Body of pancreas (tissue), 4 donors: ENCODE data around the gene ZFR2. TPM values are rescaled to one million over a fixed set of nuclear protein-coding genes. Genes with fewer than 3 reads are reported as not detected.

ENCODE experiments used
- ATAC-seq: fragments of 150-250 bp; one replicate; pipeline ENCODE4 v1.9.1; 2016
- DNase-seq, 4 donors: peaks; one replicate each; pipeline ENCODE4 v3.0.0-alpha.2; 2019
- H3K27ac ChIP-seq, 4 donors: fragments of 200-600 bp; sonication (generic); 1 replicate in 3 of 4; 2 replicates in 1 of 4; pipeline versions ENCODE4 v1.5.1 to v1.6.1; 2016 to 2019; ENCODE audit warnings: mild to moderate bottlenecking in 1 of 4, mixed read lengths in 1 of 4, moderate library complexity in 1 of 4
- H3K27me3 ChIP-seq, 2 donors: fragments of 200-600 bp; sonication (generic); one replicate each; pipeline ENCODE4 v1.6.0; 2016; ENCODE audit warnings: mild to moderate bottlenecking in 1 of 2
- H3K36me3 ChIP-seq, 2 donors: fragments of 200-600 bp; sonication (generic); replicated peaks in 1 of 2; 2 replicates each; pipeline ENCODE4 v1.5.1; 2016; ENCODE audit warnings: low read depth in 2 of 2; ENCODE audit not compliant: insufficient read depth in 1 of 2
- H3K4me1 ChIP-seq: fragments of 200-600 bp; sonication (generic); one replicate; pipeline ENCODE4 v1.6.0; 2016
- H3K4me3 ChIP-seq, 2 donors: fragments of 200-600 bp; sonication (generic); 1 replicate in 1 of 2; 2 replicates in 1 of 2; pipeline ENCODE4 v1.5.1; 2016 to 2019
- H3K9me3 ChIP-seq, 3 donors: fragments of 200-600 bp; sonication (generic); 1 replicate in 2 of 3; 2 replicates in 1 of 3; pipeline ENCODE4 v1.5.1; 2016
- POLR2A ChIP-seq, 3 donors: fragments of 450-650 bp; IDR thresholded peaks; one replicate each; pipeline ENCODE4 v1.6.1; 2016; ENCODE audit warnings: antibody characterized with exemption in 3 of 3, mild to moderate bottlenecking in 2 of 3
- WGBS, 2 donors: methylation state at CpG; one replicate each; pipeline ENCODE4 v1.1.5; 2017; 5-methylcytosine and 5-hydroxymethylcytosine counted together
- intact Hi-C: fragments of 100-400 bp; cut with DNase I; formaldehyde crosslinking; loops from one replicate; pipeline ENCODE4 v1.15.1; 2023
- total RNA-seq, 2 donors: library from RNA; depleted of rRNA; stranded (reverse); fragments of >200 nt; gene quantifications; one replicate each; pipeline ENCODE4 v1.1.0, GENCODE V29; 2016
- TF ChIP-seq, protein P1 (sequence below), 7 experiments: fragments of 450-650 bp in 4 of 7; fragments of 200-600 bp in 3 of 7; sonication (generic) in 3 of 7; IDR thresholded peaks; one replicate each; pipeline ENCODE4 v1.5.1; 2016 to 2019; ENCODE audit warnings: antibody characterized with exemption in 7 of 7

The ZFR2 gene
- total RNA-seq, 2 donors from 2014 or later, result not detected

DNA sequence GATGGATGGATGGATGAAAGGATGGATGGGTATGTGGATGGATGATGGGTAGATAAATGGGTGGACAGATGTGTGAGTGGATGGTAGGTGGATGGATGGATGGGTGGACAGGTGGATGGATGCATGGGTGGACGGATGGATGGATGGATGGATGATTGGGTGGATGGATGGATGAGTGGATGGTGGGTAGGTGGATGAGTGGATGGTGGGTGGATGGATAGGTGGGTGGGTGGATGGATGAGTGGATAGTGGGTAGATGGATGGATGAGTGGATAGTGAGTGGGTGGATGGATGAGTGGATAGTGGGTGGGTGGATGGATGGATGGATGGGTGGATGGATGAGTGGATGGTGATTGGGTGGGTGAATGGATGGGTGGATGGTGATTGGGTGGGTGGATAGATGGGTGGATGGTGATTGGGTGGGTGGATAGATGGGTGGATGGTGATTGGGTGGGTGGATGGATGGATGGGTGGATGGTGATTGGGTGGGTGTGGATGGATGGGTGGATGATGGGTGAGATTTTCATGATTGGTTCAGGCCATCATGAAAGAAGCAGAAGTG is 92.3 kb downstream of the ZFR2 start:
- Histone ChIP-seq H3K36me3 (no peaks in the 10 kb centered on the region), H3K9me3 (peaks cover 0 to 9% (median 2%) of the 10 kb centered on the region in 3 donors), H3K4me3 (no peak overlapping the region), H3K27me3 (no peaks in the 10 kb centered on the region), H3K27ac (no peak overlapping the region), H3K4me1 (no peaks in the 10 kb centered on the region)
- intact Hi-C loops, result no loop called here
- WGBS, 2 donors, result 77 to 88% methylated on average over 1 of the region's 1 CpG
- ATAC-seq (no peak), DNase-seq (no peak)
- TF ChIP-seq, protein P1, sequence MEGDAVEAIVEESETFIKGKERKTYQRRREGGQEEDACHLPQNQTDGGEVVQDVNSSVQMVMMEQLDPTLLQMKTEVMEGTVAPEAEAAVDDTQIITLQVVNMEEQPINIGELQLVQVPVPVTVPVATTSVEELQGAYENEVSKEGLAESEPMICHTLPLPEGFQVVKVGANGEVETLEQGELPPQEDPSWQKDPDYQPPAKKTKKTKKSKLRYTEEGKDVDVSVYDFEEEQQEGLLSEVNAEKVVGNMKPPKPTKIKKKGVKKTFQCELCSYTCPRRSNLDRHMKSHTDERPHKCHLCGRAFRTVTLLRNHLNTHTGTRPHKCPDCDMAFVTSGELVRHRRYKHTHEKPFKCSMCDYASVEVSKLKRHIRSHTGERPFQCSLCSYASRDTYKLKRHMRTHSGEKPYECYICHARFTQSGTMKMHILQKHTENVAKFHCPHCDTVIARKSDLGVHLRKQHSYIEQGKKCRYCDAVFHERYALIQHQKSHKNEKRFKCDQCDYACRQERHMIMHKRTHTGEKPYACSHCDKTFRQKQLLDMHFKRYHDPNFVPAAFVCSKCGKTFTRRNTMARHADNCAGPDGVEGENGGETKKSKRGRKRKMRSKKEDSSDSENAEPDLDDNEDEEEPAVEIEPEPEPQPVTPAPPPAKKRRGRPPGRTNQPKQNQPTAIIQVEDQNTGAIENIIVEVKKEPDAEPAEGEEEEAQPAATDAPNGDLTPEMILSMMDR (IDR thresholded peaks at IDR 0.05), result no peak
- TF ChIP-seq POLR2A (IDR thresholded peaks at IDR 0.05), result no peak

DNA sequence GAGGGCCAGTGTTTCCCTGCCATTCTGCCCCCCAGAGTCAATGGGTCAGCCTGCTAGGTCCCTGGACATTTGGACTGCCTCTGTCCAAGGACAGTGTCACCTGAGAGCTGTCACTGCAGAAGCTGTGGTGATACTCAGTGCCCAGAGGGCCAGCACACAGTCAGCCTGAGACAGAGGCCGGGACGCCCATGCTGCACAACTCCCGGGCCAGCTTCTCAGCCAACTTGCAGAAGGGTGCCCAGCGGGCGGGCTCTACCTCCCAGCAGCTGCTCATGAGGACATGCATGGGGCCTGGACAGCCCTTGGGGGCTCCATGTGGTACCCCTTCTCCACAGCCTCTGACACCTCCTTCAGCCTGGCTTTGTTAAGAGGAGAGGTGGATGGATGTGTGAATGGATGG is 93.0 kb downstream of the ZFR2 start:
- ATAC-seq, result no peak
- TF ChIP-seq, protein P1 (IDR thresholded peaks at IDR 0.05), result no peak
- no peak for TF ChIP-seq POLR2A (IDR thresholded peaks at IDR 0.05)
- 100% methylated on average over 4 of the region's 5 CpGs; no CpG with 5 or more reads in 1 of the 2 donors for WGBS, 2 donors
- Histone ChIP-seq H3K4me1 (no peaks in the 10 kb centered on the region), H3K27ac (no peak overlapping the region), H3K27me3 (no peaks in the 10 kb centered on the region), H3K9me3 (peaks cover 0 to 2% (median 0%) of the 10 kb centered on the region in 3 donors), H3K36me3 (no peaks in the 10 kb centered on the region), H3K4me3 (no peak overlapping the region)
- DNase-seq, result no peak
- intact Hi-C loops, result no loop called here

DNA sequence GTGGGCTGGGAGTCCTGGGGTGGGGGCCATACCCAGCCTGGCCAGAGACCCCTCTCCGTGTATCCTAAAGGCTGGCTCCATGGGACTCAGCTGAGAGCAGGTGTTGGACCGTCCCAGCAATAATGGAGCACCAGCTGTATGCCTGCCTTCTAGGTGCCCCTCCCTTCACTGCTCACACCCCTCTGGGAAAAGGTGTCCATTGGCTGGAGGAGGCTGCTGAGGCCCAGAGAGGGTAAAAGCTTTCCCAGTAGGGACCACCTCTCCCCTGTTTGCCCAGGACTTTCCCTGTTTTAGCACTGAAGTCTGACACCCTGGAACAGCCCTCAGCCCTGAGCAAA is 93.5 kb downstream of the ZFR2 start:
- ATAC-seq (no peak), DNase-seq (no peak)
- Histone ChIP-seq H3K4me3 (no peak overlapping the region), H3K4me1 (no peaks in the 10 kb centered on the region), H3K27ac (no peak overlapping the region), H3K9me3 (no peaks in the 10 kb centered on the region), H3K27me3 (no peaks in the 10 kb centered on the region), H3K36me3 (no peaks in the 10 kb centered on the region)
- WGBS, 2 donors, result 66% methylated on average over 2 of the region's 2 CpGs; no CpG with 5 or more reads in 1 of the 2 donors
- intact Hi-C loops, result no loop called here
- TF ChIP-seq, protein P1 (IDR thresholded peaks at IDR 0.05), result no peak
- no peak for TF ChIP-seq POLR2A (IDR thresholded peaks at IDR 0.05)

DNA sequence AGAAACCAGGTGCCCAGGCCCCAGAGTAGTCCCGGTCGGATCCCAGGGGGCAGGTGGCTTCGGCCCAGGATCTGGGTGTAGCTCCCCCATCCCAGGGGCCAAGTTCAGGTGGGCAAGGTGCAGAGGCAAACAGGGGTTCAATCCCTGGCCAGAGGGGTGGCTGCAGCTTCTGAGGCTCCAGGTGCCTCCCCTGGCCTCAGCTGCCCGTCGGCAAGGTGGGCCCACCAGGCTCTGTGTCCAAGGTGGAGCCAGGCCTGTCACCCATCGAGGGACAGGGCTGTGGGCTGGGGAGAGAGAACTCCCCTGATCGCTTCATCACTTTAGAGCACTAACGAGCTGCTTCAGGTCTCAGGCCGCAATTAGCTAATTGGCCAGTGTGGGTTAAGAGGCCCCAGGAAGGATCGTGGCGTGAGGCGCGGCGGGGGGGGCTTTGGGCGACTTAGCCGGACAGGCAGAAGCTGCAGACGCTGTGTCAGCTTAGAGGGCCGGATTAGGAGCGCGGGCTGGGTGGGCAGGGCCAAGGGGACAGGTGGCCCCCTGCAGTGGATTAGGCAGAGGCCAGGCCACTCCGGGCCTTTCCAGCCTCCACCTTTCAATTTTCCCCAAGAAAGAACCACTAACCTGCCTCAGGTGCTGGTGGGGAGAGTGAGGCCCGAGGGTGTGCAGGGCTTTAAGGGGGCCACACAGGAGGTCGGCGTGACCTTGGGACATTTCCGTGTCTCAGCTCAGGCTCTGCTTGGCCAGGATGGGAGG is 94.0 kb downstream of the ZFR2 start:
- no peak for TF ChIP-seq POLR2A (IDR thresholded peaks at IDR 0.05)
- TF ChIP-seq, protein P1 (IDR thresholded peaks at IDR 0.05), result no peak
- Histone ChIP-seq H3K36me3 (no peaks in the 10 kb centered on the region), H3K9me3 (no peaks in the 10 kb centered on the region), H3K27ac (no peak overlapping the region), H3K27me3 (no peaks in the 10 kb centered on the region), H3K4me3 (no peak overlapping the region), H3K4me1 (no peaks in the 10 kb centered on the region)
- WGBS, 2 donors, result 63 to 87% methylated on average over 3 to 24 of the region's 25 CpGs
- intact Hi-C loops, result no loop called here
- no peak for ATAC-seq
- DNase-seq, result no peak
